Measurements from ENCODE around the gene SLC22A1. TPM values are rescaled to one million over a fixed set of nuclear protein-coding genes. Genes with fewer than 3 reads are reported as not detected.
"Not testable (repeated sequence)": the region's sequence is repeated elsewhere in the genome, so short reads cannot be mapped to it uniquely, and the experiment has no call there.

SLC22A1 gene
- polyA plus RNA-seq, 5 donors = 0.30 to 0.54 (median 0.36) TPM; not detected in 1

DNA sequence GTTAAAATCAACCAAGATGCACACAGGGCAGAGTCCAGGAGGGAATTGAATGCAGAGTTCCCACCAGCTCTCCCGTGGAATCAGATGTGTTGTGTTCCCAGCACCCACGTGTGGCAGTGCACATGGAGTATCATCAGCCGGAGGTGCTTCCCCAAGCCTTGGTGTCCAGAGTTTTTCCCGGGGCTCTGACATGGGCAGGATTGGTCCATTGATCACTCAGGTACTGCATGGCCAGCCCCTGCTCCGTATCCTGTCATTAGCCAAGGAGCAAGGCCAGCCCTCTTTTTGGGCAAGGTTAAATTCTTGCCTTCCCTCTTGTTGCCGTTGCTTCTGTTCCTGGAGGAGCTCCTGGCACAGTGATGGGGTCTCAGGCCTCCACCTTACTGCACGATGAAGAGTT, 28.6 kb upstream of the SLC22A1 start:
- DNase-seq = no peak

DNA sequence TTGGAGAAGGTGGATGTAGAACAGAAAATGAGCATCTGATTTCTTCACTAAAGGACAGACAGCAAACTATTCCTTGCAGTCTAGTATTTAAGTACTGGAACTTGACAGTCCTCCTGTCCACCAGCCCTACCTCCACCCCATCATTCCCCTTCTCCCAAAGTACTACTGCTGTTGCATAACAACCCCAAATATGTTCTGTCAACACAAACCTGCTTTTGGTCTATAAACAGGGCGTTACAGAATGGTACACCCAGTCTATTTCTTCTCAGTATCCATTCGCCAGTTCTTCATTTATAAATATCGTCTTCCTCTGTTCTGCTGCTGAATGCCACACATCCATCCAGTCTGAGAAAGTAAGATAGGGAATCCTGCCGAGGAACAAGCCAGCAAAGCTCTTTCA, 27.7 kb upstream of the SLC22A1 start:
- no peak for DNase-seq

DNA sequence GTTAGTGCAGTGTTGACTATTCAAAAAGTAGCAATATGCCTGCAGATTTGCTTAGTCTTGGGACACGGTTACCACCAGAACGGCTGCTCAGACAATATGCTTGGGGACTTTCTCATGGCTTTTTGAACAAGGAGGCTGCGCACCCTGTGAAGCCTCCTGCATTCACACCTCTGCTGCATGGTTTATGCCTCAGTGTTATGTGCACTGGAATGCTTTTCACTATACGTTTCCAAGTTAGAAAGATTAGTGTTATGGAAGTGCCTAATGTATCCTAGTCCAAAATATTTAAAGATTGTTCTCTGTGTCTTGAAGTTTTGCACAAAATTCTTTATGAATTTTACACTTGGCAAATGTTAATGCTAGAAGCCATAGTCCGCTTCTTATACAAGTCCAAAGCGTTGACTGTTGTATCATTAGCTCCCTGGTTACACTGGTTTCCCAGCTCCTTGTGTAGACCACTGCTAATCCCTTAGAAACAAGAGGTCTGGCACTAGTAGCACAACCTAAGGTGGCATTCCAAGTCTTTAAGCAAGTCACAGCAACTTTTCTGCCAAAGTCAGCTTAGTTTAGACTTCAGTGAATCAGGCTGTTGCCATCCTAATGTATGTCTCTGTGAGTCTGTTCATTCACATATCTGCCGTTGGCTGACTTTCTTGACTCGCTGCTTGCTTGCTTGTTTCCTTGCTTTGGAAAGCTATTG, 26.3 kb upstream of the SLC22A1 start:
- no peak for DNase-seq

DNA sequence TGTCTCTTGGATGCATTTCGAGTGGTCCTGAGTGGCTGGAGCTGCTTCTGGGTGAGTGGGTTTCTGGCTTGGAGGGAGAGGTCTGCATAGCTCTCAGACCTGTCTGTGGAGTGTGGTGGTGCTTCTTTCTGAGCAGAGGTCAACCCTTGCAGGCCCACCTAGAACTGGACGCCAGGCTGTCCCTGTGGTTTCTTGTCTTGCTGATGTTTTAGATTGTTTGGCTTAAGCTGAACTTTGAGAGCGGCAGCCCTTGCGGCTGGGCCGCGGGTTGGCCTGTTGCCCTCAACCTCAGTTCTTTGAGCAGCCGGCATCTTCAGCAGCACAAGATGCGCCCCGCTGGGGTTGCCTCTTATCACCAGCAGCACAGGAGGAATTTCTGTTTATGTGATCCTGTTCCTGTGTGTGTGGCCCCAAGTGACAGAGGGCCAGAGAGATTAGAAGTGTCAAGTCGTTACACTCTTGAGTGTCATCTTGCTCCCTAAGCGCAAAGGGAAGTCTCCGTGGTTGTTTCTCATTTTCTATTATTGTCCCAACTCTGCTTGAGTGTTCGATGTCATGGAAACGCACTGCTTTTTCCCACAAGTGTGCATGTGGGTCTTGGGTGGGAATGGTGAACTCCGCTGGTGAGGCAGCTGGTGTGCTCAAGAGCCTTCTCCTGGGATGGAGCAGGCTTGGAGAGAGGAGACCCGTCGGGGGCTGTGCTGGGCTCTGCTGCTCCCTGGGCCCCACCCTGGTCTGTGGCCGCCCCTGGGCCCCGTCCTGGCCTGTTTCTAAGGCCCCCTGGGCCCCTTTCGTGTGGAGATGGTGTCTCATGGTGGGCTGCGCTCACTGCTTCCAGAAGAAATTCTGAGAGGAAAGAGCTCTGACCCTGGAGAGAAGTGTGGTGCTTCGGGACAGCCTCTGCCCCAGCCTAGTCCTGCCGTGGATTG, 20.1 kb upstream of the SLC22A1 start:
- no peak for DNase-seq

DNA sequence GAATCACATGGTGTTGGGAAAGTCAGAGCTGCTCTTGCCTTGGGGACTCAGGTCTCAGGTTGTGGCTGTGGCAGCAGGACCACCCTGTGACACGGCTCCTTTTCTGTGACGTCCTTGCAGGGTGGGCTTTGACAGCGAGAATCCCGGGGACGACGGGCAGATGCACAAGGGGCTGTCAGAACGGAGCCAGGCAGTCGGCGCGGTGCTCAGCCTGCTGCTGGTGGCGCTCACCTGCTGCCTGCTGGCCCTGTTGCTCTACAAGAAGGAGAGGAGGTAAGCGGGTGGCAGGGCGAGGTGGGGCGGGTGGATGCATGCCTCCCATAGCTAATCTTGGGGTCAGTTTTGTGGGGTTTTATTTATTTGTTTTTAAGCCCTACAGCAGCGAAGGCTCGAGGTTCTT, 19.2 kb upstream of the SLC22A1 start:
- DNase-seq = no peak

DNA sequence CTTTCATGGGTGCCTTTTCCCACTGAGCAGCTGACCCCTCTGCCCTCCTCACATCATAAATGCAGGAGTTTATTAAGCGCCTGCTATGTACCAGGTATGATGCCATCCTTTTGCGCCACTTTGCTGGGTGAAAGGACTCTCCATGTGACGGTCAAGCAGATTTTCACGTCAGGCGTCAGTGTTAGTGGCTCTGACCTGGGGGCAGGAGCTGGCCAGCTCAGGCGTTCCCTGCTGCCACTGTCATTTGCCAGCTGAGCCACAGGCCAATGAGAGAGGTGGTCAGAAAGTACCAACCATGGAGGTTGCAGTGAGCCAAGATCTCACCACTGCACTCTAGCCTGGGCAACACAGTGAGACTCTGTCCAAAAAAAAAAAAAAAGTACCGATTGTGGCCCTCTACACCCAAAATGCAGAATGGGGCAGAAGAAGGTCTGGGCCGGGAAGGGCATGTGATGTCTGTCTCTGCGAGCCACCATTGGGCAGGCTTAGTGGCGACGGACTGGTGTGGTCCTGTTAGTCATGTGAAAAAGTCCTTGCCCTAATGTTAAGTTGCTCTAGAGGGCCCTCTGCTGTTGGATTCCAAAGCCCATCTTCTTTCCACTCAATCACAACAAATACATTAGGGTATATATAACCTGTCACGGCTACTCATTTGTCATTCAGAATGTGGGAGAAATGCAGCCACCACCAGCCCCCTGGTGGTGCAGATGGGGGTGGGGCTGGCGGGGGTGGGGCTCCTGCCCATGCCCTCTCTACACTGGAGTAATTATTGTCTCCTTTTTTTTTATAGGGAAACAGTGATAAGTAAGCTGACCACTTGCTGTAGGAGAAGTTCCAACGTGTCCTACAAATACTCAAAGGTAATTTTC, 18.4 kb upstream of the SLC22A1 start:
- no peak for DNase-seq

DNA sequence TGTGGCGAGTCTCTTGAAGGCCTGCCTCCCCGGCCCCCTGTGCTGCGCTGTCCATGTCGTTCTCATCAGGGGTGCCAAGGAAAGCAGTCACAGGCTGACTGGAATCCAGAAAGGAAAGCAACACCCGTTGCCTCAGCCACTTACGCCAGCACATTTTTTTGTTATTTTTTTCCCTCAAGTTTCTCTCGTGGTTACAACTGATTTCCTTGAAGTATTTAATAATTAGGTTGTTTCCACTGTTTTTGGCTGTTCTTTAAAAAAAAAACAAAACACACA, 17.9 kb upstream of the SLC22A1 start:
- DNase-seq = no peak

DNA sequence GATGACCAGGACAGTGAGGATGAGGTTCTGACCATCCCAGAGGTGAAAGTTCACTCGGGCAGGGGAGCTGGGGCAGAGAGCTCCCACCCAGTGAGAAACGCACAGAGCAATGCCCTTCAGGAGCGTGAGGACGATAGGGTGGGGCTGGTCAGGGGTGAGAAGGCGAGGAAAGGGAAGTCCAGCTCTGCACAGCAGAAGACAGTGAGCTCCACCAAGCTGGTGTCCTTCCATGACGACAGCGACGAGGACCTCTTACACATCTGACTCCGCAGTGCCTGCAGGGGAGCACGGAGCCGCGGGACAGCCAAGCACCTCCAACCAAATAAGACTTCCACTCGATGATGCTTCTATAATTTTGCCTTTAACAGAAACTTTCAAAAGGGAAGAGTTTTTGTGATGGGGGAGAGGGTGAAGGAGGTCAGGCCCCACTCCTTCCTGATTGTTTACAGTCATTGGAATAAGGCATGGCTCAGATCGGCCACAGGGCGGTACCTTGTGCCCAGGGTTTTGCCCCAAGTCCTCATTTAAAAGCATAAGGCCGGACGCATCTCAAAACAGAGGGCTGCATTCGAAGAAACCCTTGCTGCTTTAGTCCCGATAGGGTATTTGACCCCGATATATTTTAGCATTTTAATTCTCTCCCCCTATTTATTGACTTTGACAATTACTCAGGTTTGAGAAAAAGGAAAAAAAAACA, 16.6 kb upstream of the SLC22A1 start:
- DNase-seq = no peak

DNA sequence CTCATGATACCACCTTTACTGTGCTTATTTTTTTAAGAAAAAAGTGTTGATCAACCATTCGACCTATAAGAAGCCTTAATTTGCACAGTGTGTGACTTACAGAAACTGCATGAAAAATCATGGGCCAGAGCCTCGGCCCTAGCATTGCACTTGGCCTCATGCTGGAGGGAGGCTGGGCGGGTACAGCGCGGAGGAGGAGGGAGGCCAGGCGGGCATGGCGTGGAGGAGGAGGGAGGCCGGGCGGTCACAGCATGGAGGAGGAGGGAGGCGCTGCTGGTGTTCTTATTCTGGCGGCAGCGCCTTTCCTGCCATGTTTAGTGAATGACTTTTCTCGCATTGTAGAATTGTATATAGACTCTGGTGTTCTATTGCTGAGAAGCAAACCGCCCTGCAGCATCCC, 15.6 kb upstream of the SLC22A1 start:
- DNase-seq = no peak

DNA sequence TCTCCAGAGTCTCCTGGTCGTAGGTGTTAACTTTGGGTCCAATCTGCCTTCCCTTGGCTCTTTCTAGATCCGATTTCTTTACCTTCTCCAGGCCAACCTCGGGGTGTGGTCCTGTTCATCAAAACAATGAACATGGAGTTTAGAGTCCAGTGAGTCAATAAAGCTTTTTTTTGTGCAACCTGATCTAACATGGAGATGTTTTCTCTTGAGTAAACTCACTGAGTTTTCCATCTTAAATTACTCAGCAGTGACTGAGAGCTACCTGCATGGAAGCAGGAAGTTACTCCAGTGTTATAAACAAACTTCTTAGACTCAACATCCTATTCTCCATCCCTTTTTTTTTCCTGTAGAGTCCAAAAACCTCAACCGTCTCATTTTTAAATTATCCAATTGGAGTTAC, 14.9 kb upstream of the SLC22A1 start:
- no peak for DNase-seq

DNA sequence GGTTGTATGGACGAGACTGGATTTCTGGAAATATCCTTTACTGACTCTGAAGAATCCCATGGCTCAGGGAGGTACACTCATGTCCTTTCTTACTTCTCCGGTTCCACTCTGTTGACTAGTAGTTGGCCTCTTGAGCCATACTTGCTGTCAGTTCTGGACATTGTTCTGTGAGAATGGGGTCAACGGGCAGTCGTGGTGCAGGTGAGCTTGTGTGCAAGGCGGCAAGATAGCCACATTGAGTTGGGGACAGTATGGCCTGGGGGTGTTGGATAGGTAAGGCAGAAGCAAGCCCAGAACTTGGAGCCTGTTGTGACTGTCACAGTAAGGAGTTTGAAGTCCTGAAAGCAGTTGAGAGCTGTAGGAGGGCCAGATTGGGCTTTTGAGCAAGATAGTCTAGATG, 13.5 kb upstream of the SLC22A1 start:
- no peak for DNase-seq

DNA sequence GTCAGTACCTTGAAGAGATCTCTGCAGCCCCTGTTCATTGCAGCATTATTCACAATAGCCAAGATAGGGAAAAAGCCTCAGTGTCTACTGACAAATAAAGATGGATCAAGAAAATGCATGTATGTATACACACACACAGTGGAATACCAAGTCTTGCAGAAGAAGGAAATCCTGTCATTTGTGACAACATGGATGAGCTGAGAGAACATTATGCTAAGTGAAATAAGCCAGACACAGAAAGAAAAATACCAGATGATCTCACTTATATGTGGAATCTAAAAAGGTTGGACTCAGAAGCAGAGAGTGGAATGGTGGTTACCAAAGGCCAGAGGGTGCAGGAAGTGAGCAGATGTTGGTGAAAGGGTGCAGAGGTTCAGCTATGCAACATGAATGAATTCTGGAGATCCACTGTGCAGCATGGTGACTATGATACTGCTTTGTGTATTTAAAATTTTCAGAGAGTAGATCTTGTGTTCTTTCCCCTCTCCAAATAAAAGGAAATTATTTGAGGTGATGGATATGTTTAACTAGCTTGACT, 11.0 kb upstream of the SLC22A1 start:
- no peak for DNase-seq

DNA sequence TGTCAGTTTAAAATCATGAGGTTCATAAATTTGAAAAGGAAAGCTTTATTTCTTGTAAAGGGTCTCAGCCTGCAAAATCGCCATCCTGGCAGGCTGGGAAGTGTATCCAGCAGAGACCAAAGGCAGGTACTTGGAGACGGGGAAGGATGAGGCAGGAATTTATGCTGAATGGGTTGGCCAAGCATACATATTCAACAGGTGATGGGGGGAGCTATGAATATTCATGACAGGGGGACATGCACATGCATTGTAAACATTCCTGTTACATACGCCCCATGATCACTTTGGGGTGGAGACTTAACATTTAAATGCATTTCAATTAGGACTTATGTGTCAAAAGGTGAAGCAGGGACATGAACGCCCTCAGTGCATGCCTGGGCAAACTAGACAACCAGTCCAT, 9.8 kb upstream of the SLC22A1 start:
- DNase-seq = no peak

DNA sequence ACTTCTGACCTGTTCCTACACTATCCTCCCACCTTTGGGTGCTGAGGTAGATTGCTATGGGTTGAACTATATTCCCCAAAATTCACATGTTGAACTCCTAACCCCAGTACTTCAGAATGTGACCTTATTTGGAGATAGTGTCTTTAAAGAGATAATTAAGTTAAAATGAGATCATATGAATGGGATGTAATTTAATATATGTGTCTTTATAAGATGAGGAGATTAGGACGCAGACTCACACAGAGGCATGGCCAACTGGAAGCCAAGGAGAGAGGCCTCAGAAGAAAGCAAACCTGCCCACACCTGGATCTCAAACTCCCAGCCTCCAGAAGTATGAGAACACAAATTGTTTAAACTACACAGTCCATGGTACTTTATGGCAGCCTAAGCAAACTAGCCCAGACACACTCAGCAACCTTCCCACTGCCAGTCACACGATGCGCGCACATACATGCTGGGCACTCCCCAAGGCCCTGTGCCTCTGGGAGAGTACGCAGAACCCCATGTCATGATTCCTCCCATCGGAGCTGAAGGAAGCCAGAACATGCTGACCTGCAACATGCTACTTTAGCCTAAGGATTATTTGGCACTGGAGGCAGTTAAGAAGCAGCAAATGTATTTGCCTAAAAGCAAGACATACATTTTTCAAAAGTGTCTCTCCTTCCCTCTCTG, 8.9 kb upstream of the SLC22A1 start:
- no peak for DNase-seq

DNA sequence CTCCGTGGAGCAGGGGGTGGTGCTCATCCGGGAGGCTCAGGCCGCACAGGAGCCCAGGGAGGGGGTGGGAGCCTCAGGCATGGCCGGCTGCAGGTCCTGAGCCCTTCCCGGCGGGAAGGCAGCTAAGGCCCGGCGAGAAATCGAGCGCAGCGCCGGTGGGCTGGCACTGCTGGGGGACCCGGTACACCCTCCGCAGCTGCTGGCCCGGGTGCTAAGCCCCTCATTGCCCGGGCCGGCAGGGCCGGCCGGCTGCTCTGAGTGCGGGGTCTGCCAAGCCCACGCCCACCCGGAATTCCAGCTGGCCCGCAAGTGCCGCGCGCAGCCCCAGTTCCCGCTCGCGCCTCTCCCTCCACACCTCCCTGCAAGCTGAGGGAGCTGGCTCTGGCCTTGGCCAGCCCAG, 7.1 kb upstream of the SLC22A1 start:
- not testable (repeated sequence) for DNase-seq

DNA sequence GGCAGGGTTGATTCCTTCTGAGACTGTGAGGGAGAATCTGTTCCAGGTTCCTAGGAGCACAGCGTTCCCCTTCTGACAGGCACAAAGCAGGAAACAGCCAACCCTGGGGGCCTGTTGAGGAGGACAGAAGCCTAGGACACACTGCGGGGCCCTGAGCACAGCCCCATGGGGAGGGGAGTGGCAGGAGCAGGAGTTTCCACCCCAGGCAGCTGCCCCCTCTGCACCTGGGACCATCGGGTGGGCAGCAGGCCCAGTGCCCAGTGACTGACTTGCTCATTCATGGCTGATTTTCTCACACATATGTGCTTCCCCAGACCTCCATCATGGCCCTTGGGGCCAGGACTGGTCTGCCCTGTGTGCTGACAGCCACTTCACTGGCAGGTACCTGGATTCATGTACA, 6.2 kb upstream of the SLC22A1 start:
- DNase-seq = no peak

DNA sequence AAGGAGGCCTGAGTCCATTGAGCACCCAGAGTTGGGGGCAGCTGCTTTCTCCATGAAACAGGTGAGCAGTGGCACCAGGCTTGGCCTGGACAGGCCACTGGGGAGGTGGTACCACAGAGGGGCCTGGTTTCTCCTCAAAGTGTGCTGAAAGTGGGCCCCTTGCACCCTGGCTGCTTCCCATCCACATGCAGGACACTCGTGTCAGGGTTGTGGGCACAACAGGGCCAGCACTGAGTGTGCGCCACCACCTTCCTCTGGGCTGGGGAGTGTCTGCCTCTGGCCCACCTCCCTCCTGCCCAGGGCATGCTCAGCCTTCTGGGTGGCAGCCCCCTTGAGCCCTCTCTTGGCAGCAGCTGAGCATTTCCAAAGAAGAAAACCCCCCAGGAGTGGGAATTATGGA, 5.2 kb upstream of the SLC22A1 start:
- DNase-seq = no peak

DNA sequence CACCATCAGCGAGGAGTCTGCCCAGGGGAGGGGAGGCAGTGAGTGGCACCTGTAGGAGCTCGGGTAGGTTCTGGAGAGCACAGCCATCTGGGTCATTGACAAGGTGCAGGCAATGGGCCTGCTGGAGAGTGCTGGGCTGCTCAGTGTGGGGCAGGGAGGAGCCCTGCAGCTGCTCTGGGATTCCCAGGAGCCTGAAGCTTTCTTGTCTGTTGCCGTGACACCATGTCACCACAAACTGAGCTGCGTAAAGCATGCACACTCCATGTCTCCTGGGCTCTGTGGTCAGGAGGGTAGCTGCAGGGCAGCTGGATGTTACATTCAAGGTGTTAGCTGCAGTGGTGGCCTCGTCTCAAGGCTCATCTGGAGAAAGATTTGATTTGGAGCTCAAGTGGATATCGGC, 4.5 kb upstream of the SLC22A1 start:
- no peak for DNase-seq

DNA sequence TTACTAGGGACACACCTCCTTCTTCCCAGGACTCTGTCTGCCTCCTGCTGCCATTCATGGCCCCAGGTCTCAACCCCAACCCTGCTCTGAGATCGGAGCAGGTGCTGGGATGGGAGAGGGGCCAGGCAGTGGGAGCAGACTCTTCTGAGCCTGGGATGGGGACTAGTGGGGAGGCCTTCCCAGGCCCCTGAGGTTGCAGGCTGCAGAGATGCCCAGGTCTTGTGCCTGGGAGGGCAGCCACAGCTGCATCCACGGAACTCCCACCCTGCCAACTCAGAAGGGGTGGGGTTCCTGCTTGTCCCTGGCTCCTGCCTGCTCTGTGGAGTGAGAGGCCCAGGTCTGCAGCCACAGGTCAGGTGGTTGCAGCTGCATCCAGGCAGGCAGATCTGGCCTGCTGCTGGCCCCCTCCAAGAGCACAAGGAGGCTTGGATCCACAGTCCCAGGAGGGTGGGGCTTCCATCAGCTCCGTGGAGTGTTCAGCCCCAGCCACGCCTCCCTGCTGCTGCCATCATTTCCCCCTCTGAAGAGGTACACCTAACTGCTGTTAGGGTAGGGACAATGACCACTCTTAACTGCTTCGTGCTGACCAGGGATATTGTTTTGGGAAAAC, 2.9 kb upstream of the SLC22A1 start:
- no peak for DNase-seq

DNA sequence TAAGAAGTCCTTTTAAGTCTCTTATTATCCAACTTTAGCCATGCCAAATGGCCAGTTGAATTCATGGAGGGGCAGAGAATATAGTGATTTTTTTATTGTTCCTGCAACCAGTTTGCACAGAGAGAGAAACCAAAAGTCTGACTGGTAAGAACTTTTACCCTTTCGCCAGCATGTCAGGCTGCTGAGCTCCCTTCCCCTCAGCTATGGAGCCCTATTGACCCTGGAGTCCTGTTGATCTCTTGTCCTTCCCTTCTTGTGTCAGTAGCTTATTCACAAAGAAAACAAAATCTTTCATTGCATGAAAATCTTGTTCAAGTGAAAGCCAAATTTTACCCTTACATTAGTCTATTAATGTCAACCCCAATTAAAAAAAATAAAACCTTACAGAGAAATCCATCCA, 1.5 kb upstream of the SLC22A1 start:
- DNase-seq = no peak

DNA sequence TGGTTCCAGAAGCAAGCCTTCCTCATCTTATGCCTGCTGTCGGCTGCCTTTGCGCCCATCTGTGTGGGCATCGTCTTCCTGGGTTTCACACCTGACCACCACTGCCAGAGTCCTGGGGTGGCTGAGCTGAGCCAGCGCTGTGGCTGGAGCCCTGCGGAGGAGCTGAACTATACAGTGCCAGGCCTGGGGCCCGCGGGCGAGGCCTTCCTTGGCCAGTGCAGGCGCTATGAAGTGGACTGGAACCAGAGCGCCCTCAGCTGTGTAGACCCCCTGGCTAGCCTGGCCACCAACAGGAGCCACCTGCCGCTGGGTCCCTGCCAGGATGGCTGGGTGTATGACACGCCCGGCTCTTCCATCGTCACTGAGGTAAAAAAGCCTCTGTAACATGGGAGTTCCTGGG, 366 bp downstream of the SLC22A1 start:
- DNase-seq = no peak
